Measurements from ENCODE around the gene ABCC8.

Gene ABCC8

DNA sequence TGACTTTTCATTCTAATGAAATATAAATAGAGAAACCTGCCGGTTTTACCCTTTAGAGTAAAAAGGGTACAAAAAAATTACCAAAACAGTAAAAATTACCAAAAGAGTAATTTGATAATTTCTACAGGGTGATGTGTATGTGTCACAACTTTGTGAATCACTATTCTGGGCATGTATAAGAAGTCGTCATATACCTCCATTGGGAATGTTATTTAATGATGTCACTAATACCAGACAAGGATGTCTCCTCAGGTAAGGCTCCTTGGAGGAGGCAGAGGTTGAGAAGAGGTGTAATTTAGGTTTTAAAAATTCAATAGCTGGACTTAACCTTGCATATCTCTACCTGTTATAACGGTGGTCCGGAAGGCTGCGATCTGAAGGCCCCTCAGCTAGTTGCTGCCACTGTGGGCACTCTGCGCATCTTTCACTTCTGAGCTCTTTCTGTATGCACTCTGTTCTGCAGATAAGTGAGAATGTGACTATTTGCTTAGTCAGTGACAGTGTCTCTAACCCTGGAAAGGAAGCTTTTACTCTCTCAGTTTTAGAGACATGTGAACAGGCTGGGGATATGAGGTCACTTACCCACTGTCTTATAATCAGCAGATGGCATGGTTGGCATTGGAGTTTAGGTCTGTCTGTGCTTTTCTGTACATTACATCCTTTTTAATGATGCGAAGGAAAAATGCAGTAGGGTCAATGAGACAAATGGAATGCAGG is 126.0 kb downstream of the ABCC8 start:
- peaks cover 16 to 17% of the 10 kb centered on the region in 2 donors for H3K4me1 ChIP-seq (ENCODE audit: control insufficient read depth in 2 of 2, insufficient read depth in 2 of 2, low read length in 2 of 2)
- no peak overlapping the region for H3K9ac ChIP-seq (ENCODE audit: low read depth in 1 of 2, low read length in 2 of 2)
- H3K27ac ChIP-seq (ENCODE audit: low read depth in 2 of 2, low read length in 2 of 2), result no peak overlapping the region
- H3K27me3 ChIP-seq (ENCODE audit: control insufficient read depth in 2 of 2, insufficient read depth in 2 of 2, low read length in 2 of 2), result no peaks in the 10 kb centered on the region
- H3K4me3 ChIP-seq (ENCODE audit: low read length in 2 of 2), result no peak overlapping the region
- no peaks in the 10 kb centered on the region for H3K9me3 ChIP-seq (ENCODE audit: control insufficient read depth in 2 of 2, low read length in 2 of 2)
- H3K36me3 ChIP-seq (ENCODE audit: control insufficient read depth in 2 of 2, insufficient read depth in 2 of 2, low read length in 2 of 2), result no peaks in the 10 kb centered on the region

DNA sequence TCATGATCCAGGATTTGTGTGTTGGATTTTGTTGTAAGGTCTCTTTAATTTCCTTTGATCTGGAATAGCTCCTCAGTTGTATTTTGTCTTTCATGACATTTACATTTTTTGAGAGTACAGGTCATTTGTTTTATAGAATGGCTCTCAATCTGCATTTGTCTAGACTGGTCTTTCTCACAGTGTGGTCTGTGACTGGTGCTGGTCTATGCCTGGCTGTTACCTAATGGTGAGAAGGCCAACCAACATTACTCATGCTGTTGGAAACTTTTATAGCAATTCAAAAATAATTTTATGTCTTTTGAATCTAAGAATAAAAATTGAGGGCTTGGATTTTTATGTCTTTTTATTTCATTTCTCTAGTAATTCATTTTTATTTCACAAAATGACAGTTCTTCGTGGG is 129.0 kb downstream of the ABCC8 start:
- Histone ChIP-seq H3K27me3 (ENCODE audit: control insufficient read depth in 2 of 2, insufficient read depth in 2 of 2, low read length in 2 of 2) (no peaks in the 10 kb centered on the region), H3K27ac (ENCODE audit: low read depth in 2 of 2, low read length in 2 of 2) (no peak overlapping the region), H3K4me1 (ENCODE audit: control insufficient read depth in 2 of 2, insufficient read depth in 2 of 2, low read length in 2 of 2) (peaks cover 5 to 6% of the 10 kb centered on the region in 2 donors), H3K36me3 (ENCODE audit: control insufficient read depth in 2 of 2, insufficient read depth in 2 of 2, low read length in 2 of 2) (no peaks in the 10 kb centered on the region), H3K4me3 (ENCODE audit: low read length in 2 of 2) (no peak overlapping the region), H3K9ac (ENCODE audit: low read depth in 1 of 2, low read length in 2 of 2) (no peak overlapping the region), H3K9me3 (ENCODE audit: control insufficient read depth in 2 of 2, low read length in 2 of 2) (no peaks in the 10 kb centered on the region)

DNA sequence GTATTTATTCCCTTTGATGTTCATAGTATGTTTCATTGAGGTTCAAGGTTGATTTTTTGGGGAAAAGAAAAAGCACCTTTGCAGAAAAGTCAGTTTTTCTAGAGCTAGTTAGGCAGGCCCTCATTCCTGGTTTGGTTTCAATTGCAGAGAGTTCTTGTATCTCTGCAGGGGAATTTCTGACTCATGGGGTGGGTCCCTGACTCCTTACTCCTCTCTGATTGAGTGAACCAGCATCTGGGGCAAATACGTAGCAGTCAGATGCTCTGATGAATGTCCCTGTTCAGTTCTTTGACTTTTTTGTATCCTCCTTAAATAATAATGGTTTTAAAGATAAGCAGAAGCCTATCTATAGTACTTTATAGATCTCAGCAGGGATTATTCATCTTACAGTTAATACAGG is 132.7 kb downstream of the ABCC8 start:
- Histone ChIP-seq H3K4me1 (ENCODE audit: control insufficient read depth in 2 of 2, insufficient read depth in 2 of 2, low read length in 2 of 2) (no peaks in the 10 kb centered on the region), H3K27ac (ENCODE audit: low read depth in 2 of 2, low read length in 2 of 2) (no peak overlapping the region), H3K4me3 (ENCODE audit: low read length in 2 of 2) (no peak overlapping the region), H3K9me3 (ENCODE audit: control insufficient read depth in 2 of 2, low read length in 2 of 2) (no peaks in the 10 kb centered on the region), H3K9ac (ENCODE audit: low read depth in 1 of 2, low read length in 2 of 2) (no peak overlapping the region), H3K27me3 (ENCODE audit: control insufficient read depth in 2 of 2, insufficient read depth in 2 of 2, low read length in 2 of 2) (no peaks in the 10 kb centered on the region), H3K36me3 (ENCODE audit: control insufficient read depth in 2 of 2, insufficient read depth in 2 of 2, low read length in 2 of 2) (no peaks in the 10 kb centered on the region)

DNA sequence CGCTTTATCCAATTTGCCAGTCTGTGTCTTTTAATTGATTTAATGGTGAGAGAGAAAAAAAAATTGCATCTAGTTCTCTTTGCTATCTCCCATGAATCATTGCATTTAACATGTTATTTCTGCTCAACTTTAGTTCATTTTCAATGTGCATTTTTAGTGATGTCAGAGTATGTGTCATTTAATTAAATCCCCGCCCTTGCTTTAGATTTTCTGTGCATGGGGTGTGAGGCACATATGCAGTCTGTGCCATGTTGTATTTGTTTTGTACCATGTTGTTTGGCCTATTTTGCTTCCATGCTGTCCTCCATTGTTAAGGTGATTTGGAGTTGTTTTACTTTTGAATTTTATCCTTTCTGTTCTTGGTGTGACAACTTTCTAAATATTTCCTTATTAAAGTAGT is 133.4 kb downstream of the ABCC8 start:
- Histone ChIP-seq H3K4me1 (ENCODE audit: control insufficient read depth in 2 of 2, insufficient read depth in 2 of 2, low read length in 2 of 2) (no peaks in the 10 kb centered on the region), H3K9ac (ENCODE audit: low read depth in 1 of 2, low read length in 2 of 2) (no peak overlapping the region), H3K4me3 (ENCODE audit: low read length in 2 of 2) (no peak overlapping the region), H3K27me3 (ENCODE audit: control insufficient read depth in 2 of 2, insufficient read depth in 2 of 2, low read length in 2 of 2) (no peaks in the 10 kb centered on the region), H3K9me3 (ENCODE audit: control insufficient read depth in 2 of 2, low read length in 2 of 2) (no peaks in the 10 kb centered on the region), H3K36me3 (ENCODE audit: control insufficient read depth in 2 of 2, insufficient read depth in 2 of 2, low read length in 2 of 2) (no peaks in the 10 kb centered on the region), H3K27ac (ENCODE audit: low read depth in 2 of 2, low read length in 2 of 2) (no peak overlapping the region)
